SHP77 treated with DMSO at 0.1 percent for 48 hours (cell line): ENCODE measurements around the gene CSN2.
A peak's percentile ranks its signal among the peaks of the same experiment; 100 is the strongest.
"Not testable (repeated sequence)": the region's sequence is repeated elsewhere in the genome, so short reads cannot be mapped to it uniquely, and the experiment has no call there.

ENCODE experiments used
- DNase-seq: peaks from one replicate; lab custom pipeline; 2025; lab: John Stamatoyannopoulos, UW

The CSN2 gene

DNA sequence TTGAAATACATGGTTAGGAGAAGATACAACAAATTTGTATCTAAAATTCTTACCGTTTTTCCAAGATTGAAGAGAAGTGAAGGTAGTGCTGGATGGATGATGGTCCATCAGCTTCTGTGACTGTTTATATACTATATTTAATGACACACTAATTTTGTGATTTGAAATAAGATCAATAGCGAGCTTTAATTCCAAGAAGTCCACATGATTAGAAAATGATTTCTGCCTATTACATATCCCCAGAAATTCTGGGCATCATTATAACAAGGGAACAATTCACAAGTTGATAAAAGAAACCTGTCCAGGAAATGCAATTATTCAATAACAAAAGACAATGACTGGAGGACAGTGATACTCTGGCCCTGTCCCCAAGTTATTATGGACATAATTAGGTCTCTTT, at the start of gene CSN2:
TSS of gene CSN2 (minus strand) at position 101 of the 400 bp plus-strand sequence. CDS start 4,733 bp downstream, outside the sequence.
- no peak for DNase-seq

- no peak for DNase-seq
Measured at GRCh38 chr4:70008771-70009170, 43.2 kb upstream of the CSN2 start.

- DNase-seq: no peak
Measured at GRCh38 chr4:70002507-70002906, 37.0 kb upstream of the CSN2 start.

GRCh38 chr4:70000711-70001110, 35.2 kb upstream of the CSN2 start:
- no peak for DNase-seq

- DNase-seq: no peak
Measured at GRCh38 chr4:69999420-69999819, 33.9 kb upstream of the CSN2 start.

DNA sequence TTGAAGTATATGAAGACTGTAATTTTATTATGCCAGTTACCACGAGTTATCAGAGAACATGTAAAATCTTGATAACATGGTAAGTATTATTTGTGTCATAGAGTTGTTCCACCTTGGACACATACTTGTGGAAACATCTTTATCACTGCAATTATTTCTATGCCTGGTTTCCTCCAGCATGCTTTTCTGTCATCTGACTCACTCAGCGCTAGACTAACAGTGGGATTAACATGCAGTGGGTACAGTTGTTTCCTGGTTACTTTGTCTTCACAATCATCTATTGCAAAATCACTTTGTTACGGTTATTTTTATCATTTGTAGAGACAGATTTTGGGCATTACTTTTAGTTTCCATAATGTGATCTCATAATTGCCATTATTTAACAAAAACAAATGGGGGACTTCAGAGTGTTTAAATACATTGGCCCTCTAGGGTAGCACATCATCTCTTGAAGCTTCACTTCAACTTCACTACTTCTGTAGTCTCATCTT, 30.0 kb upstream of the CSN2 start, which contains the start of gene STATH:
TSS of gene STATH (plus strand) at position 441 of the 491 bp plus-strand sequence. CDS start 2,472 bp downstream, outside the sequence.
- no peak for DNase-seq

- DNase-seq: no peak
Measured at GRCh38 chr4:69994782-69995181, 29.3 kb upstream of the CSN2 start.

- no peak for DNase-seq
Measured at GRCh38 chr4:69991016-69991415, 25.5 kb upstream of the CSN2 start.

GRCh38 chr4:69986663-69987062, 21.1 kb upstream of the CSN2 start:
- DNase-seq: no peak

GRCh38 chr4:69984030-69984443, 18.5 kb upstream of the CSN2 start:
- DNase-seq: peak; percentile 57

DNA sequence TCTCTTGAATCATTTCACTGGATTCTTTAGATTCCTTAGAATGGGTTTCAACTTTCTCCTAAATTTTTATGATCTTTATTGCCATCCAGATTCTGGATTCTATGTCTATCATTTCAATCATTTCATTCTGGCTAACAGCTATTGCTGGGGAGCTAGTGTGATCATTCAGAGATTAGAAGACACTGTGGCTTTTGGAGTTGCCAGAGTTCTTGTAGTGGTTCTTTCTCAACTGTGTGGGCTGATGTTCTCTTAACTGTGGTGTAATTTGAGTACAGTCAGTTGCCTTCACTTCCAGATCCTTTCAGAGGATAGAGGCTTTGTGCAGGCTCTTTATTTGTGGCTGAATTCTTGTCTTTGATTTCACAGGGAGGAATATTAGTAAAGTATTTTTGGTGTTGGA, 12.1 kb upstream of the CSN2 start:
- DNase-seq: no peak

DNA sequence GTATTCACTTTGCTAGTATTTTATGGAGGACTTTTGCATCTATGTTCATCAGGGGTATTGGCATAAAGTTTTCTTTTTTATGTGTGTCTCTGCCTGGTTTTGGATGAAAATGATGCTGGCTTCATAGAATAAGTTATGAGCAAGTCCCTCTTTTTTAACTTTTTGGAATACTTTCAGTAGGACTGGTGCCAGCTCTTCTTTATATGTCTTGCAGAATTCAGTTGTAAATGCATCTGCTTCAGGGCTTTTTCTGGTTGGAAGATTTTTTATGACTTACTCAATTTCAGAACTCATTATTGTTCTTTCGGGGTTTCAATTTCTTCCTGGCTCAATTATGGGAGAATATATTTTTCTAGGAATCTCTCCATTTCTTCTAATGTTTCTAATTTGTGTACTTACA, 9.1 kb upstream of the CSN2 start:
- DNase-seq: no peak

DNA sequence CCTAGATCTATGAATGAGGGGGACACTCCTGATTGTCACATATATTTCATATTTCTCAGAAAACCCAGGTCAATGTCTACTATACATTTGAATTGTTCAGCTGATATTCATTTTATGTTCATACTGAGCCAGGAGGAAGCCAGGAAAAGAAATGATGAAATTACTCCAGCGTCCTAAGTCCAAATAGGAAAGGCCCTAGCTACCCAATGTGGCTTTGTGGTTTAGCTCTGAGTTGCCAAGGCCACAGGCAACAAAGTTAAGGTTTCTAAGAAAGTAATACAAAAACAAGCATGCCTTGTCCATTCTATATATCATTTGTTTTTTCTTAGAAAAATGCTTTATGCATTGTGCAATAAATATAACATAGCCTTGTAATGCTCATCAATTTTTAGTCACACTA, 4.5 kb upstream of the CSN2 start:
- no peak for DNase-seq

DNA sequence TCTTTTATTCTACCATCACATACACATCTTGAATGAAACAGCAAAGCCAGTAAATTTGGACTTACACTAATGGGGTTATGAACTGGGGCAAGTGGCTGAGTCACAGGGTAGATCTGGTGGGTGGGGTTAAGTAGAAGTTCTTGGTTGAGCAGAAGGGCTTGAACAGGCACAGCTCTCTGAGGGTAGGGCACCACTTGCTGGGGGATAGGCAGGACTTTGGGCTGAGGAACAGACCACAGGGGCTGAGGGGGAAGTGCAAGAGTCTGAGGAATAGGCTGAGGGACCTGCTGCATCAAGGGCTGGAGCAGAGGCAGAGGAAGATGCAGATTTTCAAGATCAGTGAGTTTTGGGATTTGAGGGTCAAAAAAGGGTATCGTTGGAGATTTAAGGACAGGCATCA, 8.3 kb downstream of the CSN2 start:
- no peak for DNase-seq

- no peak for DNase-seq
Measured at GRCh38 chr4:69951602-69952001, 13.9 kb downstream of the CSN2 start.

GRCh38 chr4:69936566-69936965, 29.0 kb downstream of the CSN2 start:
- DNase-seq: no peak

DNA sequence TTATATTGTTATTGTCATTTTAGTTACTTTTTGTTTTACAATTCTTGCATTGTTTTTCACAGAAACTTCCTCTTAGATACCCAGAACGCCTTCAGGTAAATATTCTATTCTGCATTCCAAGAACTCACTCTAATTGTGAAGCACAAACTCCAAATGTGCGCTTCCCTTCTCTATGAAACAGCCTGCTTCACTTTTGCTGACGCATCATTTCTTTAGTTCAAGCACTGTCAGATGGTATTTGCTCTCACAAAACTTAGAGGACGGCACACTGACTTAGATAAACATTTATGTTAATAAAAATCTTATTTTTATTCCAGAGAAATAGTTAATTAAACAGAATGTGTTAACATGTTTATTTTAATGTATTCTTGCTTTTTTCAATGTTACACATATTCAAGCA, 31.4 kb downstream of the CSN2 start:
- DNase-seq: no peak

DNA sequence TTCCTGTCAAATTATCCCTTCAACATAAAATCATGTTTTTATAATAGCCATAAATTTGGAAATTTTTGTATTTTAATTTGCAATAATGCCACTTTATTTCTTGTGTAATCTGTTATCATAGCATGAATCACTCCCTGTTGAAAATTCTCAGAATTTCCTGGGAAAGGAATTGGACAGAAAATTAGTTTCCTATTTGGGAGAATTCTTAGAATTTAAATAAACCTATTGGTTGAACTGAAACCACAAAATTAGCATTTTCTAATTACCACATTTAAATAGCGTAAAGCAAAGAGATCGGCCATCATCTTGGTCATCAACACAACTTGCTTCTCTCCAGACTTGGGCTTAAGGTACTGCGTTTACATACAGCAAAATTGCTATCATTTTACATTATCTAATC, 34.8 kb downstream of the CSN2 start, which contains the start of gene CSN1S1:
TSS of gene CSN1S1 (plus strand) at position 301 of the 400 bp plus-strand sequence. CDS start 1,488 bp downstream, outside the sequence.
- no peak for DNase-seq

DNA sequence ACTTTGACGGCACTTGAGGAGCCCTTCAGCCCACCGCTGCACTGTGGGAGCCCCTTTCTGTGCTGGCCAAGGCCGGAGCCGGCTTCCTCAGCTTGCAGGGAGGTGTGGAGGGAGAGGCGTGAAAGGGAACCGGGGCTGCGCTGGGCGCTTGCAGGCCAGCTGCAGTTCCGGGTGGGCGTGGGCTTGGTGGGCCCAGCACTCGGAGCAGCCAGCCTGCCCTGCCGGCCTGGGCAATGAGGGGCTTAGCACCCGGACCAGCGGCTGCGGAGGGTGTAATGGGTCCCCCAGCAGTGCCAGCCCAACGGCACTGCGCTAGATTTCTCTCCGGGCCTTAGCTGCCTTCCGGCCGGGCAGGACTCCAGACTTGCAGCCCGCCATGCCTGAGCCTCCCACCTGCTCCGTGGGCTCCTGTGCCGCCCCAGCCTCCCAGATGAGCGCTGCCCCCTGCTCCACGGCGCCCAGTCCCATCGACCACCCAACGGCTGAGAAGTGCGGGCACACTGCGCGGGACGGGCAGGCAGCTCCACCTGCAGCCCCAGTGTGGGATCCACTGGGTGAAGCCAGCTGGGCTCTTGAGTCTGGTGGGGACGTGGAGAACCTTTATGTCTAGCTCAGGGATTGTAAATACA, 41.6 kb downstream of the CSN2 start:
- not testable (repeated sequence) for DNase-seq

DNA sequence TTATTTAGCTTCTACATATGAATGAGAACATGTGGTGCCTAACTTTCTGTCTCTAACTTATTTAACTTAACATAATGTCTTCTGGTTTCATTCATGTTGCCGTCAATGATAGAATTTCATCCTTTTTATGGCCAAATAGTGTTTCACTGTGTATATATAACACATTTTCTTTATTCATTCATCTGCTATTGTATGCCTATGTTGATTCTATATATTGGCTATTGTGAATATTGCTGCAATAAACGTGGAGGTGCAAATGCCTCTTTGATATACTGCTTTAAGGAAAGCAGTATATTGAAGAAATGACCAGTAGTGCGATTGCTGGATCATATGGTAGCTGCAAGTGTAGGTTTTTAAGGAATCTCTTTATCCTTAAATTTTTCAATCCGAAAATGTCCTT, 44.7 kb downstream of the CSN2 start:
- no peak for DNase-seq

GRCh38 chr4:69910016-69910782, 55.3 kb downstream of the CSN2 start:
- no peak for DNase-seq

DNA sequence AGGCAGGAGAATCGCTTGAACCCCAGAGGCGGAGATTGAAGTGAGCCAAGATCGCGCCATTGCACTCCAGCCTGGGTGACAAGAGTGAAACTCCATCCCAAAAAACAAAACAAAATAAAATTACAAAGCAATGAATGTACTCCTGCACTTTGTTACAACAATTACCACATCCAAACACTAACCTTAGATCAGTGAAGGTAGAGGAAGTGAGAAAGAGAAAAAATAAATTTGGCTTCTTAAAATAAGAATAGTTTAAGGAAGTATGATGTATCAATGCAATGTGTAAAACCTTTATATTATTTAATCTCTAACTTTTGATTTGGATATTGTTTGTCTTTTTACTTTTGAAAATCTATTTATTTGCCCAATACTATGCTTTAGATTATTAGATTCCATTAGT, 56.3 kb downstream of the CSN2 start:
- no peak for DNase-seq

DNA sequence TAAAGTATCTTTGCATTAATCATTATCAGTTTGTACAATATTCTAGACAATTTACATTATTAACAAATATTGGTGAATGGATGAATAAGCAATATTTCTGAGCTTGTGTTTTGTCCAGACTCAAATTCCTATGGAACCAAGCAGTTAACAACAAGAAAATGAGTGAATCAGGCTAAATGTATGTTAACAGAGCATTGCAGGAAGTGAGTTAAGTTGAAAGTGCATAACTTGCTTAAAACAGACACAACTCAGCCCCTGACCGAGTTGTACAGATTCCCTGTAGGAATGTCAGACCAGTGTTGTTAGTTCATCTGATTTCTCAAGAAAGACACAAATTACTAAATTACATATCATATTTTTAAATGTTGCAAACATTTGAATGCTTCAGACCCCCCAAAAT, 58.4 kb downstream of the CSN2 start:
- no peak for DNase-seq
